Measurements from ENCODE around the gene GRB10. TPM values are rescaled to one million over a fixed set of nuclear protein-coding genes. Genes with fewer than 3 reads are reported as not detected.

Gene GRB10
- total RNA-seq, 4 donors from 2014 or later = 3.5 to 35.1 (median 9.2) TPM

- DNase-seq = no peak
- intact Hi-C loops (cut with DNase I) = loop anchor here (10.0 kb wide), 1 partner anchor 374 kb away; no protein-coding TSS in a partner anchor
Observed at GRCh38 chr7:50690541-50691011, 92.1 kb downstream of the GRB10 start.

GRCh38 chr7:50688226-50688590 lies 94.5 kb downstream of the GRB10 start:
- Histone ChIP-seq H3K27ac (peak overlapping the region in 2 of 4 donors; percentile 5 to 19), H3K4me1 (peaks cover 0 to 35% (median 9%) of the 10 kb centered on the region in 3 donors), H3K27me3 (no peaks in the 10 kb centered on the region), H3K9me3 (no peaks in the 10 kb centered on the region), H3K4me3 (no peak overlapping the region), H3K36me3 (peaks cover 0 to 12% (median 0%) of the 10 kb centered on the region in 3 donors)
- no peak for DNase-seq
- TF ChIP-seq, protein P1, sequence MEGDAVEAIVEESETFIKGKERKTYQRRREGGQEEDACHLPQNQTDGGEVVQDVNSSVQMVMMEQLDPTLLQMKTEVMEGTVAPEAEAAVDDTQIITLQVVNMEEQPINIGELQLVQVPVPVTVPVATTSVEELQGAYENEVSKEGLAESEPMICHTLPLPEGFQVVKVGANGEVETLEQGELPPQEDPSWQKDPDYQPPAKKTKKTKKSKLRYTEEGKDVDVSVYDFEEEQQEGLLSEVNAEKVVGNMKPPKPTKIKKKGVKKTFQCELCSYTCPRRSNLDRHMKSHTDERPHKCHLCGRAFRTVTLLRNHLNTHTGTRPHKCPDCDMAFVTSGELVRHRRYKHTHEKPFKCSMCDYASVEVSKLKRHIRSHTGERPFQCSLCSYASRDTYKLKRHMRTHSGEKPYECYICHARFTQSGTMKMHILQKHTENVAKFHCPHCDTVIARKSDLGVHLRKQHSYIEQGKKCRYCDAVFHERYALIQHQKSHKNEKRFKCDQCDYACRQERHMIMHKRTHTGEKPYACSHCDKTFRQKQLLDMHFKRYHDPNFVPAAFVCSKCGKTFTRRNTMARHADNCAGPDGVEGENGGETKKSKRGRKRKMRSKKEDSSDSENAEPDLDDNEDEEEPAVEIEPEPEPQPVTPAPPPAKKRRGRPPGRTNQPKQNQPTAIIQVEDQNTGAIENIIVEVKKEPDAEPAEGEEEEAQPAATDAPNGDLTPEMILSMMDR (IDR thresholded peaks at IDR 0.05) = no peak
- TF ChIP-seq POLR2A (IDR thresholded peaks at IDR 0.05) = no peak
- intact Hi-C loops (cut with DNase I) = no loop called here
- WGBS, 2 donors = 82 to 92% methylated on average over 2 of the region's 2 CpGs

More at GRCh38 chr7:50690541-50691011, 92.1 kb downstream of the GRB10 start:
- Histone ChIP-seq H3K27ac (no peak overlapping the region), H3K9me3 (no peaks in the 10 kb centered on the region), H3K27me3 (no peaks in the 10 kb centered on the region), H3K36me3 (peaks cover 0 to 12% (median 0%) of the 10 kb centered on the region in 3 donors), H3K4me3 (no peak overlapping the region), H3K4me1 (peaks cover 0 to 21% (median 5%) of the 10 kb centered on the region in 3 donors)
- TF ChIP-seq, protein P1 (IDR thresholded peaks at IDR 0.05) = no peak
- no peak for TF ChIP-seq POLR2A (IDR thresholded peaks at IDR 0.05)
- WGBS, 2 donors = 74 to 78% methylated on average over 10 to 11 of the region's 11 CpGs

DNA sequence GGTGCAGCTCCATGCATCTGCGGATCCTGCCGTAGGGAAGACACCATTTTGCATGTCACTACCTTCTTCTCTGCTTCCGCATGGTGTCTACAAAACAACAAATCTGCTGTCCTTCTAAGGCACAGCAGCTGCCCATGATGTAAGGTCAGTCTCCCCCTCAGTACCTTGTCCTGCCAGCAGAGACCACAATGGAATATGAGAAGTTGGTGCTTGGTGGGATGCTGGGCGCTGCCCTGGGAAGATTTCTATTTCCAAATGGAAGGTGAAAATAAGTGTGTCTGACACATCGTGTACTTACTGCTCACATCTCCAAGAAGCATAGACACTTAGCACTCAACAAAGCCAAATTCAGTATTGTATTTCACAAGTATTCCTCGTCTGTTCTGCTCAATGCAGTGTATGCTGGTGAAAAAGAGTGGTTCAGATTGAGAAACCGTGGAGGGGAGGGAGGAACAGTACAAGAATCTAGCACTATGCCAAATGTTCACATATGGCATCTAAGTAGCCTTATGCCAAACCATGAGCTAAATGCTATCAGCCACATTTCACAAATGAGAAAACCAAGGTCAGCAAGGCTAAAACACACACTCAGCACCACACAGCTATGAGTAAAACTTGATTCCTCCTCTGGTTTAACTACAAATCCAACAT lies 95.0 kb downstream of the GRB10 start:
- Histone ChIP-seq H3K4me3 (no peak overlapping the region), H3K27ac (peak overlapping the region in 3 of 4 donors; percentile 5 to 31 (median 19)), H3K9me3 (no peaks in the 10 kb centered on the region), H3K4me1 (peaks cover 0 to 35% (median 9%) of the 10 kb centered on the region in 3 donors), H3K27me3 (no peaks in the 10 kb centered on the region), H3K36me3 (peaks cover 0 to 12% (median 0%) of the 10 kb centered on the region in 3 donors)
- TF ChIP-seq, protein P1 (IDR thresholded peaks at IDR 0.05) = no peak
- TF ChIP-seq POLR2A (IDR thresholded peaks at IDR 0.05) = no peak
- no peak for DNase-seq
- intact Hi-C loops (cut with DNase I) = no loop called here
- WGBS, 2 donors = 78 to 85% methylated on average over 7 of the region's 7 CpGs

DNA sequence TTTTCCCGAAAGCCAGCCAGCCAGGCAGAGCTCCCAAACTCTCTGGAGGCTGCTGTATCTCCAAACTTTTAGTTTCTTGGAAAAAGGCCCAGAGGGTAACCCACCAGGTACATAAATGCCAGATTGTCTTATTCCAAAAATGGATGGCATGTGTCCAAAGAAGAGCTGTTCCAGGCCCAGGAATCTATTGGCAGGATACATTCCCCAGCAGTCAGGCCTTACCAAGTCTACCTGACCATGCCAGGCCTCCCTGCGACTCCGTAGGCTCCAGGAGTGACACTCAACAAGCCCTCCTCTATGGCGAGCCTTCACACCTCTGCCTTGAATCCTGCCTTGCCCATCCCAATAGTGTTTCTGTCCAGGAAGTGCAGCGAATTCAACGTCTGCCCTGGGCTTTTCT lies 95.6 kb downstream of the GRB10 start:
- intact Hi-C loops (cut with DNase I) = no loop called here
- peaks cover 0 to 12% (median 0%) of the 10 kb centered on the region in 3 donors for H3K36me3 ChIP-seq
- H3K27me3 ChIP-seq = no peaks in the 10 kb centered on the region
- H3K4me3 ChIP-seq = no peak overlapping the region
- peaks cover 0 to 38% (median 11%) of the 10 kb centered on the region in 3 donors for H3K4me1 ChIP-seq
- WGBS, 2 donors = 96 to 97% methylated on average over 3 to 6 of the region's 6 CpGs
- no peak for DNase-seq
- no peak overlapping the region for H3K27ac ChIP-seq
- H3K9me3 ChIP-seq = no peaks in the 10 kb centered on the region
- TF ChIP-seq, protein P1 (IDR thresholded peaks at IDR 0.05) = no peak
- no peak for TF ChIP-seq POLR2A (IDR thresholded peaks at IDR 0.05)
